Tibial nerve (tissue), 3 donors: ENCODE measurements around the gene MCM3AP.

ENCODE experiments used
- CTCF ChIP-seq, 5 experiments: fragments of 200-600 bp in 3 of 5; fragments of 450-650 bp in 2 of 5; sonication (generic) in 3 of 5; IDR thresholded peaks; one replicate each; pipeline ENCODE4 v1.5.1; 2016 to 2019; ENCODE audit warnings: antibody characterized with exemption in 5 of 5, mild to moderate bottlenecking in 3 of 5, moderate library complexity in 2 of 5
- POLR2A ChIP-seq, 2 donors: fragments of 450-650 bp; IDR thresholded peaks; one replicate each; pipeline ENCODE4 v1.6.1; 2017; ENCODE audit warnings: antibody characterized with exemption in 2 of 2, mild to moderate bottlenecking in 2 of 2, moderate library complexity in 2 of 2

- no peak for TF ChIP-seq CTCF (IDR thresholded peaks at IDR 0.05)
- TF ChIP-seq POLR2A (IDR thresholded peaks at IDR 0.05): no peak
Observed at GRCh38 chr21:46291561-46291960, 6.2 kb upstream of the MCM3AP start.
